Renal cortical epithelial cell (primary cell): ENCODE data around the gene DENND1A. TPM values are rescaled to one million over a fixed set of nuclear protein-coding genes. Genes with fewer than 3 reads are reported as not detected.
"Not testable (repeated sequence)": the region's sequence is repeated elsewhere in the genome, so short reads cannot be mapped to it uniquely, and the experiment has no call there.

Source experiments
- DNase-seq: peaks from one replicate; pipeline ENCODE4 v3.0.0-alpha.2; 2011; ENCODE audit warnings: low read depth
- total RNA-seq: library from RNA; depleted of rRNA; stranded (reverse); fragments of >200 nt; gene quantifications from 2 replicates; pipeline ENCODE4 v1.2.3, GENCODE V29; 2014

The DENND1A gene, protein sequence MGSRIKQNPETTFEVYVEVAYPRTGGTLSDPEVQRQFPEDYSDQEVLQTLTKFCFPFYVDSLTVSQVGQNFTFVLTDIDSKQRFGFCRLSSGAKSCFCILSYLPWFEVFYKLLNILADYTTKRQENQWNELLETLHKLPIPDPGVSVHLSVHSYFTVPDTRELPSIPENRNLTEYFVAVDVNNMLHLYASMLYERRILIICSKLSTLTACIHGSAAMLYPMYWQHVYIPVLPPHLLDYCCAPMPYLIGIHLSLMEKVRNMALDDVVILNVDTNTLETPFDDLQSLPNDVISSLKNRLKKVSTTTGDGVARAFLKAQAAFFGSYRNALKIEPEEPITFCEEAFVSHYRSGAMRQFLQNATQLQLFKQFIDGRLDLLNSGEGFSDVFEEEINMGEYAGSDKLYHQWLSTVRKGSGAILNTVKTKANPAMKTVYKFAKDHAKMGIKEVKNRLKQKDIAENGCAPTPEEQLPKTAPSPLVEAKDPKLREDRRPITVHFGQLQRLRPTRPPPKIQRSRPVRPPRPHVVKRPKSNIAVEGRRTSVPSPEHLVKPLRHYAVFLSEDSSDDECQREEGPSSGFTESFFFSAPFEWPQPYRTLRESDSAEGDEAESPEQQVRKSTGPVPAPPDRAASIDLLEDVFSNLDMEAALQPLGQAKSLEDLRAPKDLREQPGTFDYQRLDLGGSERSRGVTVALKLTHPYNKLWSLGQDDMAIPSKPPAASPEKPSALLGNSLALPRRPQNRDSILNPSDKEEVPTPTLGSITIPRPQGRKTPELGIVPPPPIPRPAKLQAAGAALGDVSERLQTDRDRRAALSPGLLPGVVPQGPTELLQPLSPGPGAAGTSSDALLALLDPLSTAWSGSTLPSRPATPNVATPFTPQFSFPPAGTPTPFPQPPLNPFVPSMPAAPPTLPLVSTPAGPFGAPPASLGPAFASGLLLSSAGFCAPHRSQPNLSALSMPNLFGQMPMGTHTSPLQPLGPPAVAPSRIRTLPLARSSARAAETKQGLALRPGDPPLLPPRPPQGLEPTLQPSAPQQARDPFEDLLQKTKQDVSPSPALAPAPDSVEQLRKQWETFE
- 10.1 and 21.5 TPM in 2 replicates for total RNA-seq

DNA sequence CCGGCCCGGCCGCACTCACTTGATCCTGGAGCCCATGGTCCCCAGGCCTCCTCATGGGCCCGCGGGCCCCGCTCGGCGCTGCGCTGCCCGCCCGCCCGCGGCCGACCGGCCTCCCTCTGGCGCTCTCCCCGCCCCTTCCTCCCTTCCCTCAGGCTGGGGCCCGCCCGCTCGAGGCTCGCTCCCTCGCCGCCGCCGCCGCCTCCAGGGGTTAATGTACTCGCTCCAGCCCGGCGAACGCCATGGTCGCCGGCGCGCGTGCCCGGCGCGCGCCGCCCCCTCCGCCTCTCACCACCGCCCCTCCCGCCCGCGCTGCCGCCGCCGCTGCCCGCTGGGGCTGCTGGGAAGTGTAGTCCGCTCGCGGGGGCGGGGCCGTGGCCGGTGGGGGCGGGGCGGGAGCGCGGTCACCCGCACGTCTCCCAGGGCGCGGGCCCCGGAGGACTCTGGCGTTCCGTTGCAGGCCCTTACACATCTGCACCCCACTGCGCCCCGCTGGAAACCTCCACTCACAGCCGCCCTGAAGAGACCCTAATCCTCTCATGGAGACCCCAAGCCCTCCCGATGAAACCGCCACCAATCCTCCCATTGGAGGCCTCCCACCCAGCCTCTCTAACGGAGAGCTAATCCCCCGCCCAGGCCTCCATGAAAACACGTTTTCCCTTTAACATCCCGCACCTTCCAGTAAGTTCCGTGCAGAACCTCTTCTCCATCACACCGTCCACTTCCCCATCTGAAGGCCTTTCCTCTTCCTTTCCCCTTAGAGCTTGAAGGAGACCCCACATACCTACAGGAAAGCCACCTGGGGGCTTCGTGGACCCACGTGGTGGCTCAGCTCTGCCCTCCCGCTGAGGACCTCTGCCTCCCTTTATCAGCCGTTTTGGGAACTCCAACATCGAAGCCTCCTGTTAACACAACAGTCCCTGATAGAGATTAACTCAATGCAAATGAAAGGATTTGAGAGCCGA lies at the start of gene DENND1A:
Gene DENND1A, minus strand, starts transcription at position 257 of the 962 bp plus-strand sequence. Its CDS starts 221 bp downstream, at position 36.
- DNase-seq: peak; percentile 43

DNA sequence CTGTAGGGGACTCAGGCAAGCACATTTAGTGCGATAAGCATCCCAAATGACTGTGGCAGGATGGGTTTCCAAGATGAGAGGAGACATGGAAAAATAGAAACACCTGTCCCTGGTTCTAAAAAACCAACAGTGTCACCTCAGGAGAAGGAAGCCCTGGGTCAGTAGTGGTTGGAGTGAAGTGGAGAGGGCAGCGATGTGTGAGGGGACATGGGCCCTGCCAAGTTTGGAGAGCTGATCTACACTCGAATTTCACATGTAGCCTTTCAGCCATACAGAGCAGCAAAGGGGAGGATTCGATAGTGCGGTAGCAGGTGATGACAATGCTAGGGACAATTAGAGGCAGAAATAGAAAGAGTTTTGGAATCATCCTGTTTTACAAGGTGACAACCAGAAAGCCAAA lies 49.1 kb upstream of the DENND1A start:
- no peak for DNase-seq

DNA sequence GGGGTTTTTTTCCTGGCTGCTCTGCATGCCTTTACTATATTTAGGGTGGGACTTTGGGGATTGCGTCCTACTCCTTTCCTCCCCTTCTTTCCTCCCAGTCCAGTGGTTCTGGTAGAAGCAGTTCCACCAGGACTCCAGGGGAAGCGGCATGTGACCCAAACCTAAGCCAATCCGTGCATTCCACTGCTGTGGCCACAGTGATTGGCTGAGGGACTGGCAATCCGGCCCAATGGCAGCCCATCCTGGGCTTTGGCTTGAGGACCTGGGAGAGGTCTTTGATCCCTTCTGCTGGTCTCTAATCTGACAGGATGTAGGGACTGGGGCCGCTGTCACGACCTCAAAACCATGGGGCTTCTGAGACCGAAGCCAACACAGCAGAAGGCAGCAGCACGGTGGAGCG lies 46.7 kb upstream of the DENND1A start:
- not testable (repeated sequence) for DNase-seq

DNA sequence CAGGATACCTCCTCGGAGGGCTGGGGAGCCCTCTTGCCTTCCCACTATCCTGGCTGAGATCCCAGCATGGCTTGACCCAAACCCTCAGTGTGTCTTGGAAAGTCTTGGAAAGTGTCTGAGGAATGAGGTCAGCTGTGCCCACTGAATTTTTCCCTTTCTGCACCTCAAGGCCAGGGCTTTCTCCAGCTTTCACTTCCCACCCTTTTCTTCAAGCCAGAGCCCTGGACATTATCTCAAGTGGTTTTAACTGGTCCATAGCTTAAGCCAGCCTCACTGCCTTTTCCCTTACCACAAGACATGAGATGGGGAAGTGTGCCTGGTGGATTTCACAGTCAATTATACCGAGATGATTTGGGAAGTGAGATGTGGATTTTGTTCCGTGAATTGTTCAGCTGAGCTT lies 45.9 kb upstream of the DENND1A start:
- DNase-seq: no peak

DNA sequence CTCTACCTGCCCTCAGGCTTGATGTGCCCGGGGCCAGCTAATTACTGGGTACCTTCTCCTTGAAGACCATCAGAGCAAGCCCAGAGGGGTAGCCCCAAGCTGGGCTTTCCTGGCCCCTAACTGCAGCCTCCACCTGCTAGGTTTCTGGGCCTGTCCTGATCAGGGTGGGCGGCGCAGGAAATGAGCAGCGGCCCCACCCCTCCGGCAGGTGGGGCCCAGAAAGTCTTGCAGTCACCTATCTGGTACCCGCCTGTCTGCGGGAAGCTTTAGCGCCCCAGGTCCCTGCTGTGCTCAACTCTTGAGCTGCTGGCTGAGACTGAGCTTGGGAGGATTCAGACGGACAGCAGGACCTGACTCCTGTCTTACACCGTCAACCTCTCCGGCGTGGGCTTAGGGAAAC lies 44.5 kb upstream of the DENND1A start:
- DNase-seq: no peak

DNA sequence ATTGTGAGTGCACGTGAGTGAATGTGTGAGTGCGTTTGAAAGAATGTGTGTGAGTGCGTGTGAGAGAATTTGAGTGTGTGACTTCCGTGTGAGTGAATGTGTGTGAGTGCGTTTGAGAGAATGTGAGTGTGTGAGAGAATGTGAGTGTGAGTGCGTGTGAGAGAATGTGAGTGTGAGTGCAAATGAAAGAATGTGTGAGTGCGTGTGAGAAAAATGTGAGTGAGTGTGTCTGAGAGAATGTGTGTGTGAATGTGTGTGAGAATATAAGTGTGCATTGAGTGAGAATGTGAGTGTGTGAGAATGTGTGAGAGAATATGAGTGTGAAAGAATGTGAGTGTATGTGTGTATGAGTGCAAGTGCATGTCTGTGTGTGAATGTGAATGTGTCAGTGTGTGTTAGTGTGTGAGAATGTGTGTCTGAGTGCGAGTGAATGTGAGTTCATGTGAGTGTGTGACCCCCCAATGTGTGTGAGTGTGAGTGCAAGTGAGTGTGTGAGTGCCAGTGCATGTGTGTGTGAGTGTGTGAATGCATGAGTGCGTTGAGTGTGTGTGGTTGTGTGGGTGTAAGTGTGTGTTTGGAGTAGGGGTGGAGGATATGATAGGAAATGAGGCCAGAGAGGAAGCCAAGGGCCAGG lies 43.8 kb upstream of the DENND1A start:
- no peak for DNase-seq

DNA sequence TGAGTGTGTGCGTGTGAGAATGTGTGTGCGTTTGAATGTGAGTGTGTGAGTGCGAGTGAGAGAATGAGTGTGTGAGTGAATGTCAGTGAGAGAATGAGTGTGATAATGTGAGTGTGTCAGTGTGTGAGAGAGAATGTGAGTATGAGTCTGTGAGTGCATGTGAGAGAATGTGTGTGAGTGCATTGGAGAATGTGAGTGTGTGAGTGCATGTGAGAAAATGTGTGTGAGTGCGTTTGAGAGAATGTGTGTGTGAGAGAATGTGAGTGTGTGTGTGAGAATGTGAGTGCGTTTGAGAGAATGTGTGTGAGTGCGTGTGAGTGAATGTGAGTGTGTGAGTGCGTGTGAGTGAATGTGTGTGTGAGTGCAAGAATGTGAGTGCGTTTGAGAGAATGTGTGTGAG lies 42.7 kb upstream of the DENND1A start:
- no peak for DNase-seq

DNA sequence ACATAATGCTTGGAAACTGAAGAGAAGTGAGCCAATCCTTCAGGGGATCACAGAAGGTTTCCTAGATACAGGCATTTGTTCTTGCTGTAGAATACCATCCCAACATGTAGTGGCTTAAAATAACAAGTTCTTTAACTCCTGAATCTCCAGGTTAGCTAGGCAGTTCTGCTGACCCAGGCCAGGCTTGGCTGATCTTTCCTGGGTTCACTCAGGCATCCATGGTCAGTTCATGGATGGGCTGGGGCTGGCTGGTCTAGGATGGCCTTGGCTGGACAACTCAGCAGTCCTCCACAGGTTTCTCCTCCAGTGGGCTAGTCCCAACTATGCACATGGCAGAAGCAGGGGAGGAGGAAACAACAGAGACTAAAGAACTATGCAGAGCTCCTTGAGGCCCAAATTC lies 37.4 kb upstream of the DENND1A start:
- no peak for DNase-seq

DNA sequence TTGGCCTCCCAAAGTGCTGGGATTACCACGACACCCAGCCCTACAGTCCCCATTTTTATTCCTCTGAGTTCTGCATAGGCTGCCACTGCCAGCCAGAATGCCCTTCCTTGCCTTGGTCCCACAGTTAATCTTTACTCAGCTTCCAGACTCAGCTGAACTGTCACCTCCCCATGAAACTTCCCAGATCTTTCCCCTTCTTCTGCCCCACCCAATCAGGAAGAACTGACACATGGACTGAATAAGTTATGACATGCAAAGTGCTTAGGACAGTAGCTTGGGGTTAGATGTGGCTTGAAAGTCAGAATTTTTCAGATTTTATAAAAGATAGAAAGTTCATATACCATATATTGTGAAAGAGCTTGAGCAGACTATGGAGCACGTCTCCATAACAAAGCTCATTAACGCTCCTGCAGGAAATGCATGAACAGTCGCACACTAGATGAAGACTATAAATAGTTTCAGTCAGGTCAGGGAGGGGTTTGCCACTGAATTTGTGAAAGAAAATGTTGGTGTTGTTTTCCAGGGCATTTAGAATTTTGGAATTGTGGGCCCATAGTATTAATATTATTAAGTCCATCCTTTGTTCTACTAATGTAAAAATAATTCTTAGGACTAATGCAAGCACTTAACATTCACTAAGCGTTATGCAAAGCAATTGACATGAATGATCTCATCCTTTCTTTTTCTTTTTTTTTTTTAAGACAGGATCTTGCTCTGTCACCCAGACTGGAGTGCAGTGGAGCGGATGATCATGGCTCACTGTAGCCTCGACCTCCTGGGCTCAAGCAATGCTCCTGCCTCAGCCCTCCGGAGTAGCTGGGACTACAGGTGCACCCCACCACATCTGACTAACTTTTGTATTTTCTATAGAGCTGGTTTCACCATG lies 36.1 kb upstream of the DENND1A start:
- DNase-seq: no peak

DNA sequence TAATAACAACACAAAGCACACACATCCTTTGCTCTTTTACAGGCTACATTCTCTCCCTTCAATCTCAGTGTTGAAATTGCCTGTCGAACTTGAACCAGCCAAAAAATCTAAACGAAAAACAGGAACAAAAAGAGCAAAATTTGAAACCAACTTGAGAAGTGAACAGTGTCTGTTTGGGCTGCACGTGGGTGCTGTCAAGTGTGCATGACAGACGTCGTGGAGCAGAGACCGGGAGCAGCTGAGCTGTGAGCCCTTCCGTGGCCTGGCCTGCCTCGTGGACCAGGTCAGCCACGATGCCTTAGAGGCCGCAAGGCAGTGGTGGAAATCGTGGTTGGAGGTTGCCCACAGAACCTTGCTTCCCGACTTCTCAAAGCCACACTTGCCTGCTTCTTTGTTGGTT lies 34.8 kb upstream of the DENND1A start:
- DNase-seq: no peak

DNA sequence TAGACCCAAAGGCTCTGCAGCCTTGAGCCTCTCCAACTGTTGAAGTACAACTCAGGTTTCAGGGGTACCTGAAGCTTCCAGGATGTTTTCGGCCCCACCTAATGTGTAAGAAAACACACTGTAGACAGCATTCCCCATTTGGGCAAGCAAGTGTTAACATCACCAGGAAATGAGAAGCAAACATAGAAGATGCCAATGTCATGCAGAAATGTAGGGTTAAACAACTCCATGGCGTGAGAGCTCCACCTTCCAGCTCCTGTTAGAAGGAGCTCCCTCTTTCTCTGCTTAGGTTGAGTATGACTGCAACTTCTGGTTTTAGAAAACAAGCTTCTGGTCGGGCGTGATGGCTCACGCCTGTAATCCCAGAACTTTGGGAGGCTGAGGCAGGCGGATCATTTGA lies 31.0 kb upstream of the DENND1A start:
- DNase-seq: no peak

DNA sequence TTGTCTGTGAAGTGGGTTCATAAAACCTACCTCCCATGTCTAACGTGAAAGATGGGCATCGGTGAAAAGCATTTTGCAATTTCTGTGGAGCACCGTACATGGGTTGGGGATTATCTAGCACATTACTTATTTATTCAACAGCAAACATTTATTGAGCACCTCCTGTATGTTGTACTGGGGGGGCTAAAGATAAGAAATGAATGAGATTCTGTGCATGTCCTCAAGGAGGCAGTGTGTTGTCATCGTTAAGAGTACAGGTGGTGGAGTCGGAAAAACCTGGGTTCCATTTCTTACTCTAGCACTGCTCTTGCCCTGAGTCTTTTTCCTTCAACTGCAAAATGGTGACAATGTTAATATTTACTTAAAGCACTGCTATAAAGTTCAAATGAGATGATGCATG lies 30.4 kb upstream of the DENND1A start:
- no peak for DNase-seq

DNA sequence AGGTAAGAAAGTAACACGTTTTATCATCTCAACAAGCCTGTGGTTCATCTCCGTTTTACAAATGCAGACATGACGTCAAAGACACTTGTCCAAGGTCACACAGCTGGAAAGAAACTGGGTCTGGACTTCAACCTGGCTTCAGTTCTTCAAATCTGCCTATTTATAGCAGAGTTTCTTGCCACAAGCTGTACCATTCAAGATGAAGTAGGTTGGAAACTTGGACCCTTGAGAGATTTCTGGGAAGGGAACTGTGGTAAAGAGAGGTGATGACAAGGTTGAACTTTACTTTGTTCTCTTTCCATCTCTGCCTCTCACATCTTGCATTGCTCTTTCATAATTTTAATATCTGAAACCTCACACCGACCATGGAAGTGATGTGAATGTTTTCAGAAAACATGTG lies 29.9 kb upstream of the DENND1A start:
- DNase-seq: no peak

DNA sequence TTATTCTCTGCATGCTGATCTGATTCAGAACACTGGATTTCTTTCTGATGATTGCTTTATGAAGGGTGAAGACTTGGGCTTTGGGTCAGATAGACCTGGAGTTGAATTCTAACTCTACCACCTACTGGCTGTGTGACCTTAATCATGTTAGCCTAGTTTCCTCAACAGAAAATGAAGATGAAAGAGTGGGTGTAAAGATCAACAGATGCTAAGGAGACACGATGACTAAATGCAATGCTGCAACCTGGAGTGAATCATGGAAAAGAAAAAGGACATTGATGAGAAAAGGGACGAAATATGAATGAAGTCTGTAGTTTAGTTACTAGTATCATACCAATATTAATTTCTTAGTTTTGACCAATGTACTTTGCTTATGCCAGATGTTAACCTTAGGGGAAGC lies 27.8 kb upstream of the DENND1A start:
- no peak for DNase-seq

DNA sequence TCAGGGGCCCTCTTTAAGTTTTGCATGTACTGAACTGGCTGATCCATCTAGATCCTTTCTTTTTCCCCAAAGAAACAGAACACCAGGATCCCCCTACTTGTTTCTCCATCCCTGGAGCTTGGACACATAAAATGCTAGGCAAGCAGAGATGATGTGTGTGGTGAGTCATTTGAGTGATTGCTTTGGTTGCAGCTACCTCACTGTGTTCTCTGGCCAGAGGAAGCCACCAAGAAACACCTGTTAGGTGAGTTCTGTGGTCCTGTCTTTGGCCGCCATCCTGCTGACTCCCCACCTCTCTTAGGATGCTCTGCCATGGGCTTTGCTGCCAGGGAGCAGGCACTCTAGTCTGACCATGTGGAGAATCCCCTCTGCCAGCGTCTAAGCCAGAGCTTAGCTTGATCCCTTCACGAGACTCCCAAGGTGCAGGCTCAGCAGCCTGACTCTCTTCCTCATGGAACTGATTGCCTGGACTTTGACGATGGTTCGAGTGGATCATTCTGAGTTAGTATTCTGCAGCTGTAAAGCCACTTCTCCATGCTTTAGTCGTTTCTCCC lies 27.3 kb upstream of the DENND1A start:
- no peak for DNase-seq

DNA sequence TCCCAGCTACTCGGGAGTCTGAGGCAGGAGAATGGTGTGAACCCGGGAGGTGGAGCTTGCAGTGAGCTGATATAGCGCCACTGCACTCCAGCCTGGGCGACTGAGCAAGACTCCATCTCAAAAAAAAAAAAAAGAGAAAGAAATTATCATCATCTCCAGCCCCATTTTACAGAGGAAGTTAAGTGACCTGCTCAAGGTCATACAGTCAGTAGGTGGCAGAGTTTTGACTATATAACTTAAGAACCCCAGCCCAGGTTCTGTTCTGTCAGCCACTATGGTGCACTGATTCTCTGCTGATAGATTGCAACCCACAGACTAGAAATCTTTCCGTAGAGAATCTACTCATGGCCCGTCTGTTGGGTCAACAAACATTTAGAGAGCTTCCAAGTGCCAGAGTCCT lies 25.7 kb upstream of the DENND1A start:
- no peak for DNase-seq

DNA sequence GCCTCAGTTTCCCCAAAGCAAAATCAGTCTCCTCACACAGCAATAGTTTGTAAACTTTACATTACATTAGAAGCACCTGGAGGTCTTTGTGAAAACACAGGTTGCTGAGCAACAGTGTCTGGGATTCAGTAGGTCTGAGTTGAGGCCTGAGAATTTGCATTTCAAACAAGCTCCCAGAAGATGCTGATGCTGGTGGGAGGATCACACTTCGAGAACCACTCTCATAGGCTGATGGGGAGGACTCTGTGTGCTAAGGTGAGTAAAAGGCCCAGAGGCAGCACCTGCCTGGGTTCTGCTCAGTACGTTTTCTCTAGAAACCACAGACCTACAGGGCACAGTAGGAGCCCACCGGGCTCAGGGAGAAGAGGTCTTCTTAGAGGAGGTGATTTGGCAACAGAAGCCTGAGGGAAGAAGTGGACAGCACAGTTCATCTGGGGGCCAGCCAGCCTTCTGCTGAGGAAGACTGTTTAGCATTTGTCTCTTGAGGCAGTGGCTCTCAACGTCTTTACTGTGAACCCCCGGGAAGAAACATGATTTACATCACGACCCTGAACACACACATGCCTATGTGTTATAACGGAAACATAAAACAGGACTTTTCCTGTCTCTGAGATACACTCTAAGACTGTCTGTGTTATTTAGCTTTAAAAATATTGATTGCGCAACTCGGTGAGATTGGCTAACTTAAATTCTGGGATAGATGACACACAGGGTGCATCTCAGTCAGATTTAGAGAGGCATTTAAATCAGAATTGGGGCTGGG lies 24.8 kb upstream of the DENND1A start:
- no peak for DNase-seq

DNA sequence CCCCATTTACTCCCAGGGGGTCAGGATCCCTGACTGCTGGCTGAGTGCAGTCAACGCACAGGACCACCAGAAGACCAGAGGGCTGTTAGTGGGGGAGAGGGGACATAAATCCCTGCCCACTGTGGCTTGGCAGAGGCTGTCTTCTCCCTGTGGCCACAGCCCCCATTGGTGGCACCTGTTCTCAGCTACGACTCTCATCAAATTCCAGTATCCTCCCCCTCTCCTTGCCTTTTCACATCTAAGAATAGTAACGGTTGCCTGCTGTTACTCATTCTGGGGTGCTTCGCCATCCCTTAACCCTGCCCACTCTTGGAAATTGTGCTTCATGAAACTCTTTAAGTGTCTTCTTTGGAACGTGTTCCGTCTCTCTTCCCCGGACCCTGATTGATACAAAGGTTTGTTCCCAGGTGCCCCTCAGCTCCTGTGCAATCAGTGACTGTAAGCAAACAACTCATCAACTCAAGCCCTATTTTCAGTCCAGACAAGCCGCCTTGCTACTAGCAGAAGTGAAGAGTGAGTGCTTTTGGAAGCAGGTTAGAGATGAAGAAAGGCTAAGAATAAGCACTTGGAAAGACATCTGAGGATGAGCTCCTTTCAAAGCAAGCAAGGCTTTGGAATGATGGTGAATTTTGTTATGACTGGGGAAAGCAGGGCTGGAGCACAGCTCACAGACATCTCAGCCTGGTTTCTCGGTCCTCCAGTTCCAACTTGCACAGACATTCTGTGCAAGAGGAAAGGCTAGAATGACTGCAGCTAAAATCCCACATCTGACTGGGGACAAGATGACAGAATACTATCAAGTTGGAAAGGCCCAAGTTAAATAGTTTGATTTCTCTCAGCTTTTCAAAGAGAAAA lies 22.9 kb upstream of the DENND1A start:
- DNase-seq: no peak
